GM21786 (cell line): ENCODE results near the gene ZFYVE28.
"Not testable (repeated sequence)": the region's sequence is repeated elsewhere in the genome, so short reads cannot be mapped to it uniquely, and the experiment has no call there.

Experiments
- ATAC-seq: cut with Tn5 transposase; IDR thresholded peaks from one replicate; pipeline ENCODE4 v1.9.1; 2021; ENCODE audit not compliant: unreplicated experiment

Gene ZFYVE28

DNA sequence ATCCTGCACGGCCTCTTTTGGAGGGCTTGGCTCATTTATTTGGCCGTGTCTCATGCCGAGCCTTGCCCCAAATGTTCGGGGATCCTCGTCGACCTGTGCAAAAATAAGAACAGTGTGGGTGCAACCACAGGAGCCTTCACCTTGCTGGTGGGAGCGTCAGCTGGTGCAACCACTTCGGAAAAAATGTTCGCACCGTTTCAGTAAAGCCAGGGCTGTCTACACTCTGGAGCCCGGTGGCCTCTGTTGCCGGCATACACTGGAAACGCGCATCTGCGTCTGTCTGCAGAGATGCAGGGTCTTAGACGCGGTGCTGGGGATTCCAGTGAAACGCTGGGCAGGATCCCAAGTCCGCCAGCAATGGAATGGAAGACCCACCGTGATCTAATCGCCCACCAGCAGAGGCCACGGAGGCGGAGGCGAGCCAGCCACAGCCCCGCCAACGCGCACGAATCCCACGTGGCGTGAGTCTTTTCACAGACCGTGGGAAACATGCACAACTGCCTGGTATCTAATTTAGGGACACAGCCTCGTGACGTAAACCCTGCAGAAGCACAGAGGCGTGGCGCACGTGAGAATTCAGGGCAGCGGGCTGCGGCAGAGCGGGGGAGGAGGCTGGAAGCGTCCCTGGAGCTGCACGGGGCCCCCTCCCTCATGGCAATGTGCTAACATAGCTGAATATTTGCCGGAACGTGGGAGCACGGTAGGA is 142.7 kb downstream of the ZFYVE28 start:
- ATAC-seq = no peak

DNA sequence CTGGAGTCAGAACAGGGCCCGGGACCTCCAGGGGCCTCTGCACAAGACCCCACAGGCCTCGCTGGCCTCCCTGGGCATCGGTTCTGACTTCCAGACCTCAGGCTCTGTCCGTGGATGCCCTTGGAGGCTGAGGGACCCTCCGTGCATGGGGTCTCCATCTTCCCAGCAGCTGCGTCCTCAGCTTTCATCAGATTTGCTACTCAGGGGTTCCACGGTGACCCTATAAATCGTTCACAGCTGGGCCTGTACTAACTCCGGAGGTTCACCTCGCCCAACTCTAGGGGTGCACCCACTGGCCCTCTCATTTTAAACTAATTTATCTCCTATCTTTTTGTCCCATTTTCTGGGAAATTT is 143.4 kb downstream of the ZFYVE28 start:
- not testable (repeated sequence) for ATAC-seq

DNA sequence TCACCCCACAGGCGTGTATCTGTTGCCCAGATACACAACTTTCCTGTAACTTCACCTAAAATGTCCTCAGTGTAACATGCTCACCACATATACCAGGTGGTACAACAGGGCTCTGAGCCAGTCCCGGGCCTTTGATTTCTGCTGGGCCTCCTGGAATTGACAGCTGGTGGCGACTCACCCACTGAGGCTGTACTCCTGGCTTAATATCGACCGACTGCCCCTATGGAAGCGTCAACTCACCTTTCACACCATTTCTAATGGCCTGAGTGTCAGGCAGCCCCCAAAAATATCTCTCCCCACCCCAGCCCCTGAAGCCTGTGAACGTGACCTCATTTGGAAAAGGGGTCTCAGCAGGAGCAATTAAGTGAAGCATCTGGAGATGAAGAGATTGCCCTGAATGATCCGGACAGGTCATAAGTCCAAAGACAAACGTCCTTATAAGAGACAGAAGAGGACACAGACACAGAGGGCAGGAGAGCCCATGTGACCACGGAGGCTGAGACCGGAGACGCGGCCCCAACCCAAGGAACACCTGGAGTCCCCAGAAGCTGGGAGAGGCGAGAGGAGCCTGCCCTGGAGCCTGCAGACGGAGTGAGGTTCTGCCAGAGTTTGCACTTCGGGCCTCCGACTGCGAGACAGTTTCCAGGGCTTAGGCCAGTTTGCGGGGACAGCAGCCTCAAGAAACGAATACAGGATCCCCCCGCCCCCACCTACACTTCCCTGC is 144.0 kb downstream of the ZFYVE28 start:
- ATAC-seq = no peak

DNA sequence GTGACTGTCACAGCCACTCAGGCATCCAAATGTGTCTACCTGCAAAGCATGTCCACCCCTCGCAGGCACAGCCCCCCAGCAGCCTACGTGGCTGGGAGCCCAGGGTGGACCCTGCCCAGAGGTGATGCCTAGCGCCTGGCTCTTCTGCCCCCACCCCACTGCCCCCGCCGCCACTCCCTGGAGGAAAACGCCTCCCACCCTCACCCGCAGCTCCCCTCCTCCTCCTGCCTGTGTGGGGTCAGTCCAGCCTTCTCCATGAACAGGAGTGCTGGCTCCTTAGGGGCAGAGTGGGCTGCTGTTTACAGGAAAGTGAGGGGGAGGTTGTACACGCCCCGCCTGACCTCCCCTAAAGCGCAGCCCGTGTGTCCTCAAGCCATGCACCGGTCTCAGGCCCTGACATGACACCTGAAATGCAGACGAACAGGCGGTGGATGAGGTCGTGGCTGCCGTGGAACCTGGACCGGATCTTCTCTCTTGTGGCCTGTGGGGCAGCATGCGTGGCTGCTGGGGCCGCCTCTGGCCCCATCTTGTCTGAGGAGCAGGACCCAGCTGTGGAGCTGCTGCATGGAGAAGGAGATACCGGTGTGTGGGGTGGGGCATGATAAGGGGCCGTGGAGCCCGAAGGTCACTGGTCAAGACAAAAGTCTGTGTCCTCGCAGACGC is 144.7 kb downstream of the ZFYVE28 start:
- ATAC-seq = no peak

- no peak for ATAC-seq
Observed at GRCh38 chr4:2273221-2273620, 145.2 kb downstream of the ZFYVE28 start.

GRCh38 chr4:2272828-2273120 is 145.7 kb downstream of the ZFYVE28 start:
- no peak for ATAC-seq

DNA sequence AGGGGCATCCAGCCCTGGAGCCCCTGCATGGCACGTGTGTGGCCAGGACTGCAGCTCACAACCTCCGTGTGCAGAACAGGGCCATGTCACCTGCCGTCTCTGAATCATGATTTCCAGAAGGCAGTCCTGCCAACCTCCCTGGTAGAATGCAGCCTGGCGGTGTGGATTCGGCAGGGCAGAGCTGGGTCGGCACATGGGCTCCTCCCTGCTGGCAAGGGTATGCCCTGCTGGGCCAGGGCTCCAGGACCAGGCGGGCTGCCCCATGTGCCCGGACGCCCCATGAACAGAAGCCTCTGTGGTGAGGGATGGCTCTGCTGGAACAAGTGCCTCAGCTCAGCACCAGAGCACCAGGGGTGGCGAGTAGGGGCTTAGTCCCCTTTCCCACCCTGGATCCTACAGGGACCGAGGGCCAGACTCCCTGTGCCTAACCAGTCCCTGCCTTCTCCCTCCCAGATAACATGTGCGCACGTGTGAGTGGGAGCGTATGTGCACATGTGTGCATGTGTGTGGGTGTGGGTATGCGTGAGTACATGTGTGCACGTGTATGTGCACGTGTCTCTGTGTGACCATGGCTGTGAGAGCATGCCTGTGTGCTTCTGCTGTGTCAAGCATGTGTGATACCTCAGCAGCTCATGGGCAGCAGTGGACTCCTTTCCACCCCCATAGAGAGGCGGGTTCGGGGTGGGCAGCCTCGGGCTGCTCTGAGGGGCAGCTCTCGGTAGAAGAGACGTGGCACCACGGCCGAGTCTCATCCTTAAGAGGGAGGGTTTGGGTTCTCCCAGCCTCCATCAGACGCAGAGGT is 146.2 kb downstream of the ZFYVE28 start:
- ATAC-seq = no peak

- no peak for ATAC-seq
Observed at GRCh38 chr4:2271279-2272025, 147.0 kb downstream of the ZFYVE28 start.

GRCh38 chr4:2270341-2271165 is 147.9 kb downstream of the ZFYVE28 start:
- no peak for ATAC-seq

GRCh38 chr4:2269618-2270163 is 148.8 kb downstream of the ZFYVE28 start:
- no peak for ATAC-seq

GRCh38 chr4:2269206-2269531 is 149.3 kb downstream of the ZFYVE28 start:
- no peak for ATAC-seq

DNA sequence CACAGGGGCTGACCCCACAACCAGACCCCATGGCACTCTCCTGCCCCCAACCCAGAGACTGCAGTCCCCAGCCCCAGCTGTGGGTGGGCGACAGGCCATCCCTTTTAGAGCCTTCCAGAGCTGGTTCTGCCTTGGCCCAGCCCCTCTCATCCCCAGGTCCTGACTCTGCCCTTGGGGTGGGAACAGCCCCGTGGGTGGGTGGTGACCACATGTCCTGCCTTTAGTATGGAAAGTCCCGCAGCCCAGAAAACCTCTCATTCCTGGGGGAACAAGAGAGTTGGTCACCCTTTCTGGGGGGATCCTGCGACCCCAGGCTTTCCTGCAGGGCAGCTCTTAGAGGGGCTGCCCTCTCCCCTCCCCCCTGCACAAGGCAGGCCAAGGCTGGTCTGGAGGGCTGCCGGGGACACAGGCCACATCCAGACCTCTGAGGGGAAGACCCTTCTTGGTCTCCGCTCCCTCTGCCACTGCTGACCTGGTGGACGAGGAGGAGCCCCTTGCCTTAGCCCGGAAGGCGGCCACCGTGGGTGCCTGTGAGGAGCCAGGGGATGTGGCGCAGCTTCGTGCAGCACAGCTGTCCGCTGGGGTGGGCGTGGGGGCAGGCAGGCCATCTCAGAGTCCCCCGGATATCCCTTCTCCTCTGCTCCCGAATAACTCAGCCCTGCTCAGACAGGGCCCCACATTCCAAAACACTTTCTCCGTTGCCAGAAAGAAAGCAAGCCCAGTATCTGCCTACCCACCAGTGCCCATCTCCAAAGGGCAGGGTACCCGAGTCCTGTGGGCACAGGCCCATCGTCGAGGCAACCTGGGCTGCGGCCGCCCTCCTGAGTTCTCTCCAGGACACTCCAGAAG is 149.9 kb downstream of the ZFYVE28 start:
- ATAC-seq = no peak

DNA sequence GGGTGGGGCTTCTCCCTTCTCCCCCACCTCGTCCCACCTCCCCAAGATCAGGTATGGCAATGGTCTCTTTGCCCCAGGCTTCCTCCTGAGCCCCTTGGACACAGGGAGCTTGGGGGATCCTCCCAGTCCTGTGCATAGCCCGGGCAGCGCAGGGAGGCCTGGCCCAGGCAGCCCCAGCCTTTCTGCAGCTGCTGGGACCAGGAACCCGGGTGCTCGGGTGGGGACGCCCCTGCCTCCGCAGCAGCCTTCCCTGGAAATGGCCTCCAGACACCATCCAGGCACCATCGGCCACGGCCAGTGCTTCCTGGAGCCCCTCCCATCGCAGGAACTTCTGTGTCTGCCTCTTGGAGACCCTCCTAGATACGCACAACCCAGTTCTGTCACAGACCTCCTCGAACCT is 150.6 kb downstream of the ZFYVE28 start:
- no peak for ATAC-seq

GRCh38 chr4:2267320-2267811 is 151.1 kb downstream of the ZFYVE28 start:
- ATAC-seq = no peak

GRCh38 chr4:2266821-2267220 is 151.6 kb downstream of the ZFYVE28 start:
- no peak for ATAC-seq

- ATAC-seq = no peak
Observed at GRCh38 chr4:2266181-2266580, 152.3 kb downstream of the ZFYVE28 start.

DNA sequence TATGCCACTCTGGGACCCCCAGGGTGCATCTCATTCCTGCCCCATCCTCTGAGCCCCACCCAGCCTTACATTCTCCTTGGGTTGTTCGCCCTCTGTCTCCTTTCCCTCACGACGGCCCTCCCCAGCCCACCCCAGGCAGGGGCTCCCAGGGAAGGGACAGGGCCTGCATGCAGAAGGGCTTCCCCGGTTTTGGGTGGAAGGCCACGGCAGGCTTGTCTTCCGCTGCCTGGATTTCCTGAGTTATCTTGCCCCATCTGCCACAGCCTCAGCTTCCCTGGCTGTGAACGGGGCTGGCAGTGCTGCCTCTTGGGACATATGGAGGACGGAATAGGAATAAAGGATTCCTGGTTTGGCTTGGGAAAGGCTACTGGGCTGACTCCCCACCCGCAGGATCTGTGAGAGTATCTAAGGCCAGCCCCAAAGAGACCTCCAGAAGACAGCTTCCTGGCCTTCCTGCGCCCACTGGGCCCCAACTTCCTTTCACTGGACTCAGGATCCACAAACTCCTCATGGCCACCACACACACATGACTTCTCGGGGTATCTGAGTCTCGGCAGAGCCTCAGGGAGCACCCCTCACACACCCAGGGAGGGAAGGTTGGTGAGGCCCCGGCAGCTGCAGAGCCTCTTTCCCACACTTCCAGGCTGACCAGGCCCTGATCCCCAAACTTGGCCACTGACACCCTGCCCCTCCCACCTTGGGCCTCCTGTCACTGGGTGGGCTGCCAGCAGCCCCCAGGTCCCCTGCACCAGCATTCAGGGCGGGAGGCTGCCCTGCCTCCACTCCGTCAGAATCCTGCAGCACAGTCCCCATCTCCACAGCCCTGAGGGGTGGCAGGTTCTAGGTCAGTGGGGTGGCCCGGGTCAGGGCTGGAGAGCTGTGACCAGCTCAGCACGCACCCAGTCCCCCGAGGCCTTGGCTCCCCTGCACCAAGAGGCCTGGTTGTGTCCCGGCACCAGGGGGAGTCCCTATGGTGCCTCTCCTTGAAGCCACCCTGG is 153.0 kb downstream of the ZFYVE28 start:
- no peak for ATAC-seq
